Measurements from ENCODE around the gene DOK6.

DOK6 gene

DNA sequence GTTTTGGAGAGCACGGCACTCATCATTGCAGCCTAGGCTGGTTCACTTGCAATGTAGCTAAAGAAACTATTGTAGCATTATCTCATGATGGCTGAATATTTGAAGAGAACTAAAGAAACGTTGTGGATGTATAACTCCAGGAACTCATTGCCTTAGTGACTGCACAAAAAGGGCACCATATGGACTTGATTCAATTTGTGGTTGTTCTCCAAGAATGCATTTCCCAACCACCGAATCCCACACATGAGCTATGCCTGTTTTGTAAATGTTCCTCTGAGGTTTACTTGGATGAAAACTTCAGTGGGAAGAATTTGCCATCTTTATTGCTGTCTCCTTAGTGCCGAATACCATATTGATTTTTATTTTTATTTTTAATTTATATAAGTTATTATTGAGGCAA is 43.5 kb downstream of the DOK6 start:
- no peak for DNase-seq

DNA sequence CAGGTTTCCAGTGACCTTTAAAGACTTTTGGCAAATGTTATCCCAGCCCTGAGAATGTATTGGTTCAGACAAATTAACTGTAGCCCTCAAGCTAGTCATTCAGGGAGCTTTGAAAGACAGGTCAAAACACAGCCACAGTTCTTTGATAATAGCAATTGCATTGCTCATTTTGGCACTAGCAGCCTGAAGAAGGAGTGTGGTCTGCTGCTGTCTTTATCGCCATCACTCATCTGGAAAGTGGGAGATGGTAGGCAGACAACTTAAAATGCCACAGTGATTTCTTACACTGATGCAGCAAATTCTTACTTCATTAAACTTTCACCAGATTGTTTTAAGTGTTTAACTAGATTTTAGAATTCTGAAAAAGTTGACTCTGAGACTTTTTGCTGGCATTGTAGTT is 47.2 kb downstream of the DOK6 start:
- DNase-seq: no peak

DNA sequence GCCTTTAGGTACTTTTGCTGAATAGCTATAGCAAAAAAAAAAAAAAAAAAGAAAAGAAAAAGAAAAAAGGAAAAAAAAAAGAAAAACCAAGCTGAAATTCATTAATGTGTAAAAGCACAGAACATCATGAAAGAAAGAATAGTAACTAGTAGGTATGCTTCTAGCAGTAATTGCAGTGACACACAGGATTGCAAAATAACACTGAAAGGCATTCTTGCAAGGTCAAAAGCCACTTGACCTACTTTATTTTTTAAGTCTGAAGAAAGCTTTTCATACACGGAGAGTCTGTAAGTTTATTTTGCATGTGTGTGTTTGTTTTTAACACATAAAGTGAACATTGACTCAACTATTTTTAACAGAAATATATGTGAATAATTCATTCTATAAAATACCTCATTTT is 54.4 kb downstream of the DOK6 start:
- DNase-seq: no peak

DNA sequence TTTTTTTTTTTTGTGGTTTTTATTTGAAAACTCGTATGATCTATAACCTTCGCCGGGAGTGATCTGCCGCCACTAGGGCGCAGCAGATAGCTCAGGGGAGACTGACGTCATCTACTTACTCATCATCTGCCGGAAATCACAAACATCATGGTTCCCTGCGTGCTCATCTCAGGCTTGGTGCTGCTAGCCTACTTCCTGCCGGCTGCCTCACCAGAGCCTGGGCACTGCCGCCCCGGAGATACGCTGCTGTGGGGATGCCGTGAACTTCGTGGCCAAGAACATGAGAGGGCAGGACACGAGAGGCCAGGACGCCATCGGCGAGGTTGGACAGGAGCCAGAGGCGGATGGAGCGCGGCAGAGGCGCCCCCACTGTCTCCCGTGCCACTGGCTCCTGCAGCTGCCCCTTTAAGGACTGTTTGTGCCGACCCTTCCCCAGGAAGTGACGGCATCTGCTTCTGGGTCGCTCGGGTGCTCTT is 68.8 kb downstream of the DOK6 start:
- DNase-seq: no peak

DNA sequence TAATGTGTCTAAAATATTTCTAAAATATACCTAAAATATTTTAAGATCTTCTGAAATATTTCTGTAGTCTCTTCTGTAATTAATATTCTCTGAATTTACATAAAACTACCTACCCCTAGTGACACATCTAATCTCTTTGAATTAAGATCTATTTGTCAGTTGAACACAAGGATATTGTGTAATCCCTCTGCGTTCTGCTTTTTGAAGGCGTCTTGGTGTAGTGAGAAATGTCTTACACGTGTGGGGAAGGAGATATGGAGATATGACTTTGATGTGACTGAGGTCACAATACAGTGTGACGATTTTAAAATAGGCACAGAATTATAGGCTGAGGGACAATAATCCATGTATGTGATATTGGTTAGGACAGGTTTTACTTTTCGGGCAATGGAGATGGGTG is 79.8 kb downstream of the DOK6 start:
- DNase-seq: no peak

DNA sequence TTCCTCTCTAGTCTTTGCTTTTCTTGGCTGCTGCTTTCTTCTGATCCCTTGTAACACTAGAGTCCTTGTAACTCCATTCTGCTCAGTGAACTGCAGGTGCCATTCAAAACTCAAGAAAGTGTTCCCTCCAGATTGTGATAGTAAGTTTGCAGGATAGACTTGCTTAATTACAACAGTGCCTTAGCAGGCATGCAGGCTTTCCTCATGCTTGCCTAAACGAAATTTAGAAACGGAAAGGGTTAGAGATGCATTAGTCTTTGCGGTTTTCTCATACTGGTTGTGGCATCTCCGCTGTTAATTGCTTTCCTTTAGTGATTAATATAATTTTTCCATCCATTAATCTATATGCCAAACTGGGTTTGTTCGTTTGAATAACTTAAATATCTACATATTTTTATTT is 82.9 kb downstream of the DOK6 start:
- DNase-seq: no peak

DNA sequence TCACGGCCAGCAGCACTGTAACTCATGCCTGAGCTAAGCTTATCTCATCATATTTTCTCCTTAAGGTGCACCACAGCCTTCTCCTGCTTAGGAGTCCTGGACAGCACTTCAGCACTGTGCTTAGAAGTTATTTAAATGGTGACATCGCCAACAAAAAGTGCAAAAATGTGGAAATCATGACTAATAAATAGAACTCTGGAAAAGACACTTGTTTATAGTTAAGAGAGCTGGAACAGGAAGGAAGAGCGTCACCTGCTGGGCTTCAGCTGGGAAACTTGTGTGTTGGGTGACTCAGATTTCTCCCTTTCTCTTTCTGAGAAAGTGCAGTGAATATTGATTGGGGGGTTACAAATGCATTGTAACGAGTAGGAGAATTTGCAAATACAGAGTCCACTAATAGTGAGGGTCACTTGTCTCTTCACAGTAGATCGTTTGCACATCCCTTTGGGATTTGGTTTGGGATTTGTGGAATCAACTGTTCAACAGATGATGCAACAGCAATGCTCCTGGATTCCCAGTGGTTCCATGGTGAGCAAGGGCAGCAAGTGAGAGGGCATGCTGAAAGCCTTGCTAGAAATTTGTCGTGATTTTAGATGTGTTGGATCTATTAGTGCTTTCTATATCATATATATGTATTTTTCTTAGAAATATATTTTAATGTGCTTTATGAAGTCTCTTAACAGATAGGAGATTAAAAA is 84.2 kb downstream of the DOK6 start:
- DNase-seq: no peak

DNA sequence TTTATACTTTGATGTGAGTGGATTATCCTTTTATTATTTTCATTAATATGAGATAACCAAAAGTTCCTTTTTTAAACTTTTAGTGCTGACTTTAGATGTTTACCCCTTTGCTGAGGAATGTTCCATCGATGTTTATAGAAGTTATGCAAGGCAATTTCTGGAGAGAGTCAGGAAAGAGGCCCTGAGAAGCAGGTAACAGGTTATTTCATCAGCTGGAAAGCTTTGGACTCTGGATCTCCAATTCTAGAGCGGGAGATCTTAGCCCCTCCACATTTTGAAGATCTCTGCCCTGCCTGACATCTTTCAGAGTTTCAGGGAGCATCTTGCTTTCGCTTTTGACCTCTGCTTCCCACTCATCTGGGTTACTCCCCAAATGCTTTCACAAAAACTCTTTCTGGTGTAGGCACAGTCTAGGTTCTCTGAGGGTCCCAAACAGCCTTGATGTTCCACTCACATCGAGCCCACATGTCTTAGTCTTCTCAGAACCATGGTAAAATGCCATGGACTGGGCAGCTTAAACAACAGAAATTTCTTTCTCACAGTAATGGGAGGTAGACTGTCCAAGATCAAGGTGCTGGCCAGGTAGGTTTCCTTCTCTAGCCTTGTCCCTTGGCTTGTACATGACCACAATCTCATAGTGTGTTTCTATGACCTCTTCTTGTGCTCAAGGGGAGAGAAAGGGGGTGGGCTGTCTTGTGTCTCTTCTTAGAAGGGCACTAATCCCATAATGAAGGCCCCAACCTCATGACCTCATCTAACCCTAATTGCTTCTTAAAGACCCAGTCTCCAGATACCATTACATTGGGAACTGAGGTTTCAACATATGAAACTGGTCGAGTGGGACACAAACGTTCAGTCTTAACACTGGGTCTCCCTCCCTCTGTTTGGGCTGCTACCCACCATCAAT is 87.1 kb downstream of the DOK6 start:
- DNase-seq: no peak

DNA sequence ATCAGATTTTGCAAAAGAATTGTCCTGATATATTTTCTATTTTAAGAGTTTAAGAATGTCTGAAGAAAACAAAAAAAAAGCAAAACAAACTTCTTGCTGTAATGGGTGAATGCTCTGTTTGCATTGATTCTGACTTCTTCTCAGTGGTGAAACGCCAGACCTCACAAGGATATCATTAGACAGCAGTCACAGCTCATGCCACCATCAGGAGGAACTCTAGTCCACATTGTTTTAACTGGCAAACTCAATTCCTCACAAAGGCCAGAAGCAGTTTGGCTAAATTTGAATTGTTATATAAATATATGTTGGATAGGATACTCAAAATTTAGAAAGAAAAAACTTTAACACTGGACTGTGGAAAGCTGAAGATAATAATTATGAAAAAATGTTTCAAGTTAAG is 89.4 kb downstream of the DOK6 start:
- DNase-seq: no peak

DNA sequence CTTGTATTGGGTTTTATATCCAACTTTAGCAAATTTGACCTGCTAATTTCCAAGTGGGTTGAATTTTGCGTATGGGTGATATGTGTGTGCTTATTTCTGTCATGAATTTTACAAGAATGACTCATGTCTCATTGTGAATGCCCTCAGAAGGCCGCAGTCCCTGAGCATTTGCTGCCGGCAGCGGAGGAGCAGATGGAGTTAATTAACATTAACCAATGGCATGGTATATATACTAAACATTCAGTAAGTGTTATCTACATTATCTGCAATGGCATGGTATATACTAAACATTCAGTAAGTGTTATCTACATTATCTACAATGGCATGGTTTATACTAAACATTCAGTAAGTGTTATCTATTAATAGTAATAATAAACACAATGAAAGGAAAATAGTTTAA is 90.1 kb downstream of the DOK6 start:
- no peak for DNase-seq

DNA sequence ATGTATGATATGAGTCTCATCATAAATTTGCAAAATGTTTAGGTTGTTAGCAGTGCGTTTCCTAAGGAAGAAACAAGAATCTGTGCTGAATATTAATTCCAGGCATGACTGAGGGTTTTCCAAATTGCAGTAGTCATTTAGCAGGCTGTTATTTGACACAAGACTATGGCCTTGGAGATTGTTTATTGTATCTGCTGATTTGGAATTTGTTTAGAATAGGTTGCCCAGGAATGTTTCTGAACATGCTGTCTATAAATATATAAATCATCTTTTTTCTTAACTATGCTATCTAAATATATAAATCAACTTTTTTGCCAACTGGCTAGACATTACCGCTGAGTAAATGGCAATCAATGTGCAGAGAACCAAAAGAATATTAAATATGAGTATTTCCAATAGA is 90.9 kb downstream of the DOK6 start:
- DNase-seq: no peak

DNA sequence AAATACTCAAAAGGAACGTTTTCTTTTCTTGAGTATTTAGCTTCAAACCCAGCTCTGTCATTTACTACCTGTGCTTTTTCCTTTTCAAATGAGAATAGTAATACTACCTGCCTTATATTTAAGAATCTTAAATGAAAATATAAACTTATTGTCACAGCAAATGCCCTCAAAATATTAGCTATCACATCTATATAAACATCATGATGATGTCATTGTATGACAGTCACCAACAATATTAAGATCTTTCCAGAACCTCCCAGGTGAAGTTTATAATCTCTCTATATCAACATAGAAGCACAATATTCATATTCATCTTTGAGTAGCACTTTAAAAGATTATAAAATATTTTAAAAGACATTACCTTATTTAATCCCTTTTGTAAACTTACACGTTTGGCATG is 92.2 kb downstream of the DOK6 start:
- DNase-seq: no peak

DNA sequence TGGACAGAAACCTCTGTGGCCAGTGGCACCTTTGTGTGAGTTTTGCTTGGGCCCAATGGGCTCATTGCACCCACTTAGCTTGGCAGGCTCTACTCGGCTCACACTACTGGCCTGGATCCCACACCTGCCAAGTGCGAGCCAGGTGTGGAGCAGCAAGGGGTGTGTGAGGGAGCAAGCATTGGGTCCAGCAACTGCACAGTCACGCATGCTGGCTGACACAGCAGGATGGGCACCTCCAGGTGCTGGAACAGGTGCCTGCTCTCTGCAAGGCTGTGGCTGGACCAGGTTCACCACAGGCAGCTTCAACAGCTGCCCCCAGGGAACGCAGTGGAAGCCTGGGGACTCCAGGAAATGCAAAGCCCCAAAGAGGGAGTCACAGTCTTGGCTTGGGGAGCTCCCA is 94.2 kb downstream of the DOK6 start:
- peak; percentile 5 for DNase-seq

DNA sequence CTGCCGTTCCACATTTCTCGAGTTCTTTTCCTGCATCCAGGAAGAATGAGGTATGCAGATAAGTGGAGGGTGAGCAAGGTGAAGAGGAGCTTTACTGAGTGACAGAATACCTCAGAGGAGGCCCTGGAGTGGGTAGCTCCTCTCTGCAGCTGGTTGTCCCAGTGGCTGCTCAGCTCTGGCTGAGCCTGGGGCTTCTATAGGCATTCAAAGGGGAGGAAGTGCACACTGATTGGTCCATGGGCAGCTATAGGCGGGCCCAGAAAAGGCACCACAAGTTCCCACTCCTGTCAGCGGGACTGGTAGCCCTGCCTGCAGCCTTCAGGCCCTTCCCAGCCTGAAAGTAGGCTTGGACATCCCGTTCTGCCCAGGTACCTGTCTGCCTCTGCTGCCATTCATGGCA is 94.7 kb downstream of the DOK6 start:
- no peak for DNase-seq

DNA sequence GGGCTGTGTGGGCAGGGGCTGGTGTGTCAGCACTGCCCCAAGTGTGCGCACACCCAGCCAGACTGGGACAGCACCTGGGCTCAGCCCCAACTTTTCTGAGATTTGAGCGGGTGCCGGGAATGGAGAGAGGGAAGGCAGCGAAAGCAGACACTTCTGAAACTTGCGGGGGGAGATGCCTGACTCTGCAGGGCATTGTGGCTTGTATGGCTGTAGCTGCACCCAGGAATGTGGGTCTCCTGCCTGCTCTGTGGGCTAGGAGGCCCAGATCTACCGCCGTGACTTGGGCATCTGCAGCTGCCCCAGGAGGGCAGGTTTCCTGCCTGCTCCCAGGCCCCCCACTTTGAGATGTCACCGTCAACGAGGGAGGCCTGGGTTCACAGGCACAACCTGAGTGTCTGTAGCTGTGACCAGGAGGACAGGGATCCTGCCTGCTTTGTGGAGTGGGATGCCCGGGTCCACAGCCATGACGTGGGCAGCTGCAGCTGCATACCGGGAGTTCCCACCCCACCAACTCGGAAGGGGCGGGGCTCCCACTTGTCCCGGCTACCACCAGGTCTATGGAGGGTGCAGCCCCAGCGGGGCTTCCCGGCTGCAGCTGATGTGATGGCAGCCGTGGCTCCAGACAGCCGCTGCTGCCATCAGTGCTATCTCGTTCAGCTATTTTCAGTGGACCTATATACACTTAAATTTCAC is 95.3 kb downstream of the DOK6 start:
- DNase-seq: no peak

DNA sequence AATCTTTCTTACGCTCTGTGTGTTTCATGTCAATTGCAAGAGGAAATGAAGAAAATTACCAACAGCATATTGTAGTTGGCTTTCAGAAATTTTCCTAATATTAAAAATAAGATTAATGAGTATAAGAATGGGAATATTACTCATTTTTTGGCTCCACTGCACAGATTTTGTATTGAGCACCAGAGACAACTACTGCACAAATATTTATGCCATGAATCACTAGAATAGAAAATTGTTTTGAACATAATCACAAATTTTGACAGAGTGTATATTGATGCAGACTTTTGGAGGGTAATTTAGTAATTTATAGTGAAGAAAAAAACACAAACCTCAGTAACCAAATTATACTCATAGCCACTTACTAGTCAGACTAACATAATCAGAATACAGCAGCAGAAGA is 118.3 kb downstream of the DOK6 start:
- no peak for DNase-seq

DNA sequence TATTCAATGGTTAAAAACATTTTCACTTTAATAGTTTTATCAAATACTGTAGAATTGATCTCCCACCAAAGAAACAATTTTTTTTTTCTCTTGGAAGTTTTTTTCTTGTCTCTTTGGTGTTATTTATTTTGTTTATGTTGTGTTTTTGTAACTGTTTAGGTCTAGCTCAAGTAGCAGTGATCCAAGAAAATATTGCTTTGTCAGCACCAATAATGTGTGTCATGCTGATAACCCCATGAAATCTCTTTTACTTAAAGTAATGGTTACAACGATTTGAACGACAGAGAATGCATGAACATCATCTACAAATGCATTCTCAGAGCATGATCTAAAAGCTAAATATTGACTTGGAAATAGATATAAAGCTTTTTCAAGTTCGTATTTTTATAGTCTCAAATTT is 122.9 kb downstream of the DOK6 start:
- no peak for DNase-seq

DNA sequence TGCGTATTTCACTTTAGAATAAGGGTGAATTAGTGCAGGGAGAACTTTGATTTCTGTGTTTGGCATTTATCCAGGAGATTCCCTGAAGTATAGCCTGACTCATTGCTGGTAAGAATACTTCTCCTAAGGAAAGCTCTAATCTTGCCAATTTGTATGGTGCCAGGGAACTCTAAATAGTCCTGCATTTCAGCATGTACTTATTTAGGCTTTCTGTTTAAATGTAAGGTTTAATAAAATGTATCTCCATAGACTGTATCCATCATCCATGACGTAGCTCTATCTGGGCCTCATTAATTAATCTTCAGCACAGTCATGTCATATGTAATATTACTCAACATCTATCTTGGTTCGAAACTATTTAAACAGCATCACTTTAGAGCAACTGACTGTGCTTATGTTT is 127.7 kb downstream of the DOK6 start:
- DNase-seq: no peak

DNA sequence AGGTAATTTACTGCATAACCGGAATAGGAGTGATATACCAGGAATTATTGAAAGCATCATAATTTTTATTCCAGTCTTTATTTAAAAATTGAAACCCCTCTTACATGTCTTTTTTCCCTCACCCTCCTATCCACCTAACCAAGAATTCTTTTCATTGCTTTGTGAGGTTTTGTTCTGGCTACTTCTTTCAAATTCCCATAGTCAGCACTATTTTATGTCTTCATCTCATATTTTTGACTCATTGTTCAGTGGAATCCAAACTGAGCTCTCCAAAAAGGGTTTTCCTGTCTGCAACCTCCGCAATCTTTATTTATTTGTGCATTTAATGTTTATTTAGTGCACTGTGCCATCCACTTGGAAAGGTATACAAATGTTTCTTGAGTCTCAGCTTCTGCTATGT is 128.5 kb downstream of the DOK6 start:
- no peak for DNase-seq

DNA sequence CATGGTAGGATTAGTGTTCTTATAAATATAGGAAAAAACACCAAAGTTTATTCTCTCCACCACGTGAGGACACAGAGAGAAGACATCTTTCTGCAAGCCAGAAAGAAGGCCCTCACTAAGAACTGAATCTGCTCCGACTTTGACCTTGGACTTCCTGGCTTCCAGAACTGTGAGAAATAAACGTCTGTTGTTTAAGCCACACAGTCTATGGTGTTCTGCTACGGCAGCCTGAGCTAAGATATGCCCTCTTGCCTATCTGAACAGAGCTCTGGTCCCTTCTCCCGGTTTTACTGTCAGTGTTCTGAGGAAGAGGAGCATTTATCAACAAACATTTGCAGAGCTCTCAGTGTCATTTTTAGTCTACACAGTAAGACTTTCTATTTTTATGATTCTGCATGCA is 131.3 kb downstream of the DOK6 start:
- DNase-seq: no peak

DNA sequence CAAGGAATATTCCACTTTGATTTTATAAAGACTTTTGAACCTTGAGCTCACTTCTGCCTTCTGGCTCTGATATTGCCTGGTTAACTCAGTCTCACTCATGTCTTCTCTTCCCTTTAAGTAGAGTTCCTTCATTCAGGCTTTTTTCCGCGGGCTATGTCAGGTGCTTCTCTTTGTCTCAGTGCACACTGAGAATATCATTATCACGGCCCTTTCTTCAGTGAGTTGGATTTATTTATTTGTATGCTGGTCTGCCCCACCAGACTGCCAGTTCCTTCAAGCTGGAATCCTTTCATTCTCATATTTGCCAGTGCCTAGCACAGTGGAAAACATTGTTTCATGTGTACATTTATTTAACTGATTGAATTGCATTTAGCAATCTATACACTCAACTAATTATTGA is 136.5 kb downstream of the DOK6 start:
- no peak for DNase-seq

DNA sequence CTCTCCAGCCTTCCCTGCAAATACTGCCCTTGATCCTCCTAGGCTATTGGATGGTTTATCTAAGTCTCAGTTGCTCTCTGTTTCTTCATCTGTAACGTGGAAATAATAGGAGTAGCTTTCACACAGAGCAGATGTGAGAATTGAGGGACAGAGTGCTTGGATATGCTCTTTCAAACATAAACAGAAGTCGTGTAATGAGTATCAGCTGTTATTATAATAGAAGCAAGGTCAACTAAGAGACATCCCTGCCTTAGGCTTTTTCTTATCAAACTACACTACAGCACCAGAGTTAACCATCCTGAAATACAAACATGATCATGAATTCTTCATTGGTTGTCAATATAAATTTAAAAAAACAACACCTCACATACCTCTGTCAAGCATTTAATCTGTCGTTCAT is 138.2 kb downstream of the DOK6 start:
- no peak for DNase-seq

DNA sequence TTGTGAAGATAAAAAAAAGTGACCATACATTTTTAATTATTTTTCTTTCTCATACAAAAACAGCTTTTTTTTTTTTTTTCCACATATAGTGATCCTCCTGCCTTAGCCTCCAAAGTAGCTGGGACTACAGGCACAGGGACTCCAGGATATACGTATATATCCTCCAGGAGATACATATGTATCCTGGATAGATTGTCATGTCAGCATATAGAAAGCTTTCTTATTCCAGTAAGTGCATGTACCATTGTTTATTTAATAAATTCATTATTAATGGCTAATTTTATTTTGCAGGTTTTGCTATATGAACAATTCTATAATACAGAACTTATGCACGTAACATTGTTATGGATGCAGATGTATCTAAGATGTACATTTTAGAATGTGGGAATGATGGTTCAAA is 138.7 kb downstream of the DOK6 start:
- no peak for DNase-seq

DNA sequence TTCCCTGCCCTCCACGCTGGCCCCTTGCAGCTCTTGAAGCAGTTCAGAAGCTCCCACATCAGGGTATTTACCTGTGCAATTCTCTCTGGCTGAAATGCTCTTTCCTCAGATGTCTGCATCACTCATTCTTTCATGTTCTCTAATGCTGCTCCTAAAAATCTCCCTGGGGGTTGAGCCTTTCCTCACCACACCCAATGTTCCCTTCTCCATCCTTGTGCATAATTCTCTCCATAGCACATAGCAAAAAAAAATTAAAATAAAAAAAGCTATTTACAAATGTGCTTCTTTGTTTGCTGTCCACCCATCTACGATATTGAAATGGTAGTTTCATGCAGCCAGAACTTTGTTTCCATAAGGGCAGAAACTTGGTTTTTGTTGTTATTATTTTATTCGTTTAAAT is 155.5 kb downstream of the DOK6 start:
- no peak for DNase-seq

All from NCI-H510A (cell line).